UCSD-AML1 (cell line): ENCODE data around the gene XRCC3.
A peak's percentile ranks its signal among the peaks of the same experiment; 100 is the strongest.

ENCODE experiments used
- DNase-seq: peaks from one replicate; lab custom pipeline; 2025; ENCODE audit not compliant: unreplicated experiment; lab: John Stamatoyannopoulos, UW

Gene XRCC3

DNA sequence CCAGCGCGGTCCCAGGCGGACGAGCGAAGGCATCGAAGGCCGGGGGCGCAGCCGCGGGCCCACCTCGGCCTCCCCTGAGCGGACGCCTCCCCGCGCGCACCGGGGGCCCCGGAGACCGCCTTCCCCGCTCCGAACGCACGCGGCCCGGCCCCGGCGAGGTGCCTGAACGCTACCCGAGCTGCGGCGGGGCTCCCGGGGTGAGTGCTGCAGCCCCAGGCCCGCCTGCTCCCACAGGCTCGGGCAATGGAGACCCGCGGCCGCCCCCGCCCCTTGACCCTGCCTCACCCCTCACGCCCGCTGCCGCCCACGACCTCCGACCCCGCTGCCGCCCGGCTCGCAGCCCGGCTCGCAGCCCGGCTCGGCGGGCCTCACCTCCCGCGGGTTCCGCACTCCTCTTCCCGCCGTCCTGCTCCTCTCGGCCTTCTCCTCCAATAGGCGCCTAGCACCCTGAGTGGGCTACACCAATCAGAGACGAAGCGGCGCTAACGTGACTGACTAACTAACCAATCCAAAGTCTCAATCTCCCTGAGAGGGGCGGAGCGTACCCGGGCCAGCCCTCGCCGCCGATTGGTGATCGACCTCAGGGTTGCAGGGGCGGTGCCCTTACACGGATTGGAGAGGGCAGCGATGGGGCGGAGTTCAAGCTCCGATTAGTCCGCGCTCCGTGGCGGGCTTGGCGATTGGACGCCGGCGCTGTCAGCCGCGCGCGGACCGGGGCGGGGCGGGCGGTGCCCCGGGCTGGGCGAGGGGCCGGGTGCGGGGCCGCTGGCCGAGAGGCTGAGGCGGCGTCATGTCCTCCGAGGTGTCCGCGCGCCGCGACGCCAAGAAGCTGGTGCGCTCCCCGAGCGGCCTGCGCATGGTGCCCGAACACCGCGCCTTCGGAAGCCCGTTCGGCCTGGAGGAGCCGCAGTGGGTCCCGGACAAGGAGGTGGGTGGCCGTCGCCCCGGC, at the start of gene XRCC3, which contains the start of gene ZFYVE21:
XRCC3 (minus strand) TSS at position 400 of the 949 bp plus-strand sequence. CDS start 4,364 bp downstream, outside the sequence.
ZFYVE21 (plus strand) TSS at position 759 of the 949 bp plus-strand sequence; CDS start at position 791, 32 bp downstream.
- peak; percentile 100 for DNase-seq

DNA sequence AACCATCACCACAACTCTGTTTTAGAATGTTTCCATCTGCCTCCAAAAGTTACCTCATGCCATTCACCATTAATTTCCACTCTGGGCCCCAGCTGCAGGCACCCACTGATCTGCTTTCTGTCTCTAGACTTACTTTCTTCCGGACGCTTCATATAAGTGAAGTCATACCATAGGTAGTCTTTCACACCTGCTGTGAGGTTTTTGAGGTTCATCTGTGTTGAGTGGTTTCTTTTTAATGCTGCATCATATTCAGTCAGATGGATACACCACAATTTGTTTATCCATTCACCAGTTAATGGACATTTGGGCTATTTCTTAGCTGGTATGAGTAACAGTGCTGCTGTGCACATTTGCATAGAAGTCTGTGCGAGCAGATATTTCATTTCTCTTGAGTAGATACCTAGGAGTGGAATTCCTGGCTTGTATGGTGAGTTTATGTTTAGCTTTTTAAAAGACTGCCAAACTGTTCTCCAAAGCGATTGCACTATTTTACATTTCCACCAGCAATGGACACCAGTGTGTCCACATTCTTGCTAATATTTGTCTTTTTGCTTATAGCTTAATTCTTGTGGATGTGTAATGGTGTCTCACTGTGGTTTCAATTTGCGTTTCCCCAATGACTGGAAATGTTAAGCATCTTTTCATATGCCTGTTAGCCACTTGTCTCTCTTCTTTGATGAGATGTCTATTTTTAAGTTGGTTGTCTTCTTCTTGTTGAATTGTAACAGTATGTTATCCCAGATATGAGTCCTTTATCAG, 48.7 kb upstream of the XRCC3 start:
- no peak for DNase-seq

DNA sequence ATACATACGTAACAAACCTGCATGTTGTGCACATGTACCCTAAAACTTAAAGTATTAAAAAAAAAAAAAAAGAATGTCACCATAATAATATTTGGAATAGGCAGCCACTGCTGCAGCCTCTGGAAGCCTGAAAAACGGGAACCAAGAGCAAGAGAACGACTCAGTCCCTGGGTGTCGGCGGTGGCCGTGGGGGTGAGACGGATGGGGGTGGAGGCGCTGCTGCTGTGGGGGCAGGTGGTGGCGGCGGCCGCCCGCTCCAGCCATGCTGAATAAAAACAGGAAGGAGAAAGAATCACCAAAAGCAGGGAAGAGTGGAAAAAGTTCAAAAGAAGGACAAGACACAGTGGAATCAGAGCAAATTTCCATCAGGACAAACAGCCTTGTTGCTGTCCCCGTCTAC, 47.3 kb upstream of the XRCC3 start:
- DNase-seq = no peak

DNA sequence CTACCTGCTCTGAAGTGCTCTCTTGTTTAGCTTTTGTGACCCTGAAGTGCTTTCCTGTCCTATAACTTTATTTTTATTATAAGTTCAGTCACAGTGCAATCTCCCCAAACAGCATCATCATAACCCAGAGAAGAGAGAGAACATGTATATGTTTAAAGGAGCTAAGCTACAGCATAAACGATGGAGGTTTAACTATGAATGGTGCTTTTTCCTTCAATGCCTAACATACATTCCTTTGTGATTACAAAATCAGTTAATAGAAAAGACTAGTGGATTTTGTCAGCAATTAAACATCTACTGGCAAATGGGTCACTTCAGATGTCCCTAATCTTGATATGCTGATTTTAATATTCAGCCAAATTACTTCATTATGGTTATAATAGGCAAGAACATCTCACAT, 46.8 kb upstream of the XRCC3 start:
- DNase-seq = no peak

DNA sequence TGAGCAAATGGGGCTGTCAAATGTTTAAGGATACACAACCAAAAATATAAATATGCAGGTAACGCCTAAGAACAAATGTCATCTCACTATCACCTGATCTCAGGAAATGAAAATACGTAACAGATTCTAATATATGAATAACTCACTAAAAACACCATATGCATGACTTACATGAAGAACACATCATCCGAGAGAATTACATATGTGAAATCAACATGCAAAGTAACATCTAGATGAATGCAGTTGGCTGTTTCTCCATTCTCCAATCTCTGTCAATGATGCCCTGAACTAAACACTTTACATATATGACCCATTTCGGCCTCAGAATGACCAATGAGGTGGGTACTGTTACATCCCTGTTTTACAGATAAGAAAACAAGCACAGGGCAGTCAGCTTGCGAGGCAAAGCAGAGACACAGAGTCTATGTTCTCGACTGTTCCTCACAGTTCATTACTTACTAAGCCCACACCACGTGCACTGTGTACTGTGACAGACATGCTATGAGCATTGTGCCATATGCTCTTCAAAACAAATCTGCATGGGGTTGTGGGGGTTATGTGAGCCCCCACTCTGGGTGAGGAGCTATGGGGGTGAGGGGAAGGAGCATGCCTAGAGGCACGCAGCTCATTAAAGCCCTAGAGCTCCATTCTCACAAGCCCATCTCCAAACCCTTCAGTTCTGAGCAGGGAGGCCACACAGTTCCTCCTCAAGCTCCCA, 43.0 kb upstream of the XRCC3 start:
- no peak for DNase-seq

DNA sequence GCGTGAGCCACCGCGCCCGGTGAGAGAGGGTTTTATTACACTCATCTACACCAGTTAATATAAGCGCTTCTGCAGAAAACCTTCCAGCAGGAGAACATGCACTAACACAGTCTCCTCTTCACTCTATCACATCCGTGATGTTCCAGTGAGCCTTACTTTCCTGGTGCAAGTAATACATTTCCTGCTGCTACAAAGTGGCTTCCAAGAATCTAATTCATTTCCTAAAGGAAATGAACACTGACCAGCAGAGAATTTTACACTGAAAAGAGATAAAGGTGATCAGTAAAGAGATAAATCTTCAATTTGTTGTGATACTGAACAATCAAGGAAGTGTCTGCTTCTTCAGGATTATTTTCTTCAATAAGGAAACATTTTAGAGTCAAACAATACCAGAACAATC, 39.8 kb upstream of the XRCC3 start:
- no peak for DNase-seq

DNA sequence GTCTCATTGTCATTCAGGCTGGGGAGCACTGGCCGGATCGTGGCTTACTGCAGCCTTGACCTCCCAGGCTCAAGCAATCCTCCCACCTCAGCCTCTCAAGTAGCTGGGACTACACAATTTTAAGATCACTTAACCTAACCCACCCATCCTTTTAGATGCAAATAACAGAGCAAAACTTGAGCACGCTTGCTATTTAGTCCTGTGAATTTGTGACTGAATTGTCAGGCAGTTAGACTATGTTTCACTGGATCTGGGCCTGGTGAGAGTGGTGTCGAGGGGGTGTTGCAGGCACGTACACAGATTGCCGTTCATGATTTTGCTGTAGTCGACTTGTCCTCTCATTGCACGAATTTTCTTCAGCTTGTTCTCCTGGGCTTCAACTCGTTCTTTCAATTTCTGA, 38.5 kb upstream of the XRCC3 start:
- DNase-seq = no peak

DNA sequence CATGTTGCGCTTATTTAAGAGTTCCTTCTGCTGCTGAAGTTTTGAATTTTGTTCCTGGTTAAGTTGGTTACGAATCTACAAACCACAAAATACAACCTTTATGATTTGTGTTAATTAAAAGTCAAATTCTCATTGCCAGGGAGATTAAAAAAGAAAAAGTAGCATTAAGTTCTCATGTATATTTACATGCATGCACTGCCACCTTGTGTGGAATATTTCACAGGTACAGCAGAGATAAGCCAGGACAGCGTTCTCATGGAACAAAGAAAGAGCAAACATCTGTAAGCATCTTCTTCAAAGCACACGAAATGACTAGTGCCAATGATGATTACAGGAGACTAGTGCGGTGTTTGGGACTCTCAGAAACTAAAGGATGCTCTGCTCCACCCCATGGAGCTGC, 34.6 kb upstream of the XRCC3 start:
- DNase-seq = no peak

DNA sequence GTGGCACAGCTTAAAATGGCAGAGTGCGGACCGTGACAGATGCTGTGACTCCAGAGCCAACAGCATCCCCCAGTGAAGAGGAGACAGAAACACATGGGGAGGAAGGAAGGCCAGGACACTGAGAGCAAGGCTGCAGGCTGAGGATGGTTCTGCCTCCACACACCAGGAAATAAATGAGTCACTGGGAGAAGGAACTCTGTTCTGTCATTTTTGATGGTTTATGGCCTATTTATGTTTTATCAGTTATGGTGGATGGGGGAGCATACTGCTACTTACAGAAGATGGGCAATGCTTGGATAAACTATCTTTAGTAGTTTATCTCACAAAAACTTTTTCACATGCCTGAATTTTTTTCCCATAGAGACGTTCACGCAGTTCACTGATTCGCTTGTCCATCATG, 34.2 kb upstream of the XRCC3 start:
- no peak for DNase-seq

DNA sequence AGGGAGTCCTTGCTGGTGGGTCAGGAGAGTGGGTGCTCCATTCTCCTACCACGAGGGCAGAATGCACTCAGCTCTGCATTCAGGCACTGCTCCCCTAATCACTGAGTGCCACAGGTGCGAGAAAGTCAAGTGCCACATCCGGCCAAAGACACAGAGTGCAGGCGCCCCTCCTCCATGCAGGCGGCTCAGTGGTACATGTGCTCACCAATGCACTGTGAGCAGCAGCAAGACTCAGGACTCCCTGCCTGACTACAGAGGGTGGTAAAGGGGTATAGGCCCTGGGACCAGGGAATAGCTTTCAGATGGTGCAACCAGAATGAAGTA, 33.2 kb upstream of the XRCC3 start:
- DNase-seq = no peak

DNA sequence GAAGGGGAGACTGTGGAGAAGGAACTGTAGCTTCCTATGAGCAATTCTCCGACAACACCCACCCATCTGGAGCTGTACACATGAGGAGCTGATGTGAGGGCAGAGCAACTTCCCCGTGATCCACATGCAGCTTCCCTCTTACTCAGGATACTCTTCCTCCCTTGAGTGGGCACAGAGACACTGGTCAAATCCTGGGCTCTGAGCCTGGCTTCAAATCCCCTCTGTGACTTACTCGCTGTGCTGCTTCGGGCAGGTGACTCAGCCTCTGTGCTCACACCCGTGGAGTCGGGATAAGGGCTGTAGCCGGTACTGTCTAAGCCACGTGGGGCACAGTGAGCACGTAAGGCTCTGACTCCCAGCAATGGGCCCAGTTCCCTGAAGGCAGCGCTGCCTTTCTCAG, 31.4 kb upstream of the XRCC3 start:
- no peak for DNase-seq

DNA sequence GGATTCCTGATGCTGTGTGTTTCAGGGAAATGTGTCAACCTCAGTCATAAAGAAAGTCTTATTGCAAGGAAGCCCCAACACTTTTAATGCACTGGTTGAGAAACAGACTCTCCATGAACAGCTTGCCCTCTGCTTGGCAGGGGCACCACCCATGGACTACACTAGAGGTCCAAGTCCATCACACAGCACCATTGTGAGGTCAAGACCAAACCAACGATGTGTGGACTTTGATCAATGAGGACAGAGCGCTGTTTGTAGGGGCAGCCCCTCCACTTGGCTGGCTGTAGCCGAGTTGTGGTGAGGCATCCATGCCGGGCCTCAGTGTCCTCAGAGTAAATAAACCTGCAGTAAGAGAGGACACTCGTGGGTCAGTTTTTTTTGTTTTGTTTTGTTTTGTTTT, 30.2 kb upstream of the XRCC3 start:
- no peak for DNase-seq

DNA sequence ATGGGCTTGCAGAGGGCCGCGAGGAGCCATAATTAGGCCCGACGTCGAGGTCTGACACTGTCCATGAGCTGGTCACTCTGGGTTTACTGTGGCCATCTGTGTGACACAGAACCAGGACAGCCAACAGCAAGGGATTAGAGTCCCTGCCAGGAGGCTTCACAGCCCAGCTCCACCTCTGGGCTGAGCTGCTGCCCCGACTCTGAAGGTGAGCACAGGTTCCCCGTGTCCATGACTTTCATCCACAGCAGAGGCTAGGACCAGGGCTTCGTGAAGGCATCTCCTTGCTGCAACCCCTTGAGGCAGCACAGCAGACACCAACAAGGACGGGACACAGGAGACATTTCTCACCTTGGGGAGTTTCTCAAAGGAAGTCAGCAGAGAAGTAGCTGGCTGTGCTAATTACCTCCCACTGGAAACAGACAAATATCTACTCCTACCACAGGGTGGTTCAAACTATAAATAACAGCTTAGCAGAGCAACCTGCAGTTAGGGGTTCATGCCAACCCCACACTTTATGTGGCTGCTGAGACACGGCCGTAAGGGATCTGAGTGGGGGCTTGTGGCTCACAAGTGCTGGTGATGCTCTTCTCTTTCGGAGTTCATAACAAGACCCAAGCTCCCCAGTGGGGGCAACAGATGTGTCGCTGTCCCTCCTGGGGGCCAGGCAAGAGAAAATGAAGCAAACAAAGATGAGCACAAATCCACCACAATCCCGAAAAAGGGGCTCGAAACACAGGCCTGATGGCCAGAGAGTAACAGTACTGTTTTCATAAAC, 29.6 kb upstream of the XRCC3 start:
- DNase-seq = no peak

DNA sequence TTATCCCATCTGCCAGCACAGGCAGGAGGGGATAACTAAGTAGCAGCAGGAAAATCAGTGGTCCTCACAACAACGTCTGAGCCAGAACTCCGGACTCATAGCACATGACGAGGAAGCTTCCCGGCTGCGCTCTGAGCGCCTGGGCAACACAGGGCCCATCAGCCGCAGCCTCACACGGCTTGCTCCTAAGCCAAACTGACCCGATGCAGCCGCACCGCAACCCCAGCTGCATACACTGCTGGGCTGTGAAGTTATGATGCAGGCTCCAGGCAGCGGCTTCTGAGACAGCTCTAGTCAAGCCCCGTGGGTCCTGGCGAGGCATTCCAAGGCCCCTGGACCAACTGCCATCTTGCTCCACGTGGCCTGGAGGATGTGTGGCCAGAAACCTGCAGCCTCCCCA, 28.4 kb upstream of the XRCC3 start:
- DNase-seq = no peak

DNA sequence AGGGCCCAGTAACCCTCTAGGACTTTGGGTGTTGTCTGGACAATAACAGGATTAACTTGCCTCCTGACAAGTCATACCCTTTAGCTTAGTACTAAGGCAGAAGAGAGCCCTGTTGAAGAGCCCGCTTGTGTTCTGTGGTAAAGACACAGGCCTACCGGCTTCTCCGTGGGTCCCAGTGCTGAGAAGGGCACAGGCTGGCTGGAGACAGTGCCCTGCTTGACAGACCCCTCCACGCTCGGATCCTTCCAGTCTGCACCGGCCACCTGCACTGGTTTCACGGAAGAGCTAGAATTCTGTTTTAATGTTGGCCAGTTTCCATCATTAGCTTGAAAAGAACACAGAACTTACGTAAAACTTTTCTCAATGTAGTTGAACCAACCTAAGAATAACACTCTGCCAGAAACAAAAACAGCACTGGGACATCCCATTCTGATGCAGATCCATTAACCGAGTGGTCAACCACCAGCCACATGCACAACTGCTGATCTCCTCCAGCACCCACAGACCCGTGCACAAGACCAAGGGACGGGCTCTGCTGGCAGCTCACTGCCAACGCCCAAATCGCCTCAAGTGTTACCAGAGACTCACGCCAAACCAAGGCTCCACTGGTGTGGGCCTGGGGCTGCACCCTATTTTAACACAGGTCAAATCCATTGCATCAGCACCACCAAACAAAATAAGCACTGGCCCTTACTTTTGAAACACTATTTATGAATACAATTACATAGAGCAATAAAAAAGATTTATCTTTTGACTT, 27.4 kb upstream of the XRCC3 start:
- DNase-seq = no peak

DNA sequence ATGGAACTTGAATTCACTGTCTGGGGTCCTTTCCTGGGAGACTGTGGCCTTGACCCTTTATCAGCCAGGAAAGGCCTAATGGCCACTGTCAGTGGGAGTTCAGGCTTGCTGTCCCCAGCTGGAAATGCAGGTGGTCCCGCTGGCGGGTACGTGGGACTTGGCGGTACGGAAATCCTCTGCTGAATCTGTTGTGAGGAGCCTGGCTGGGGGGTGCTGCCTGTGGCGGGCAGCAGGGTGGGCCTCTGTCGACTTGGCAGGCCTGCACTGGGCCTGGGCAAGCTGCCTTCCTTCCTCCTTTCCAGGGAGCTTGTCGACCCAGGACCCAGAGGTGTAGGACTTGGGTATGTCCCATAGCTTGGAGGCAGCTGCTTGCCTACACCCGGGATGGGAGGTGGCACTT, 26.6 kb upstream of the XRCC3 start:
- no peak for DNase-seq

DNA sequence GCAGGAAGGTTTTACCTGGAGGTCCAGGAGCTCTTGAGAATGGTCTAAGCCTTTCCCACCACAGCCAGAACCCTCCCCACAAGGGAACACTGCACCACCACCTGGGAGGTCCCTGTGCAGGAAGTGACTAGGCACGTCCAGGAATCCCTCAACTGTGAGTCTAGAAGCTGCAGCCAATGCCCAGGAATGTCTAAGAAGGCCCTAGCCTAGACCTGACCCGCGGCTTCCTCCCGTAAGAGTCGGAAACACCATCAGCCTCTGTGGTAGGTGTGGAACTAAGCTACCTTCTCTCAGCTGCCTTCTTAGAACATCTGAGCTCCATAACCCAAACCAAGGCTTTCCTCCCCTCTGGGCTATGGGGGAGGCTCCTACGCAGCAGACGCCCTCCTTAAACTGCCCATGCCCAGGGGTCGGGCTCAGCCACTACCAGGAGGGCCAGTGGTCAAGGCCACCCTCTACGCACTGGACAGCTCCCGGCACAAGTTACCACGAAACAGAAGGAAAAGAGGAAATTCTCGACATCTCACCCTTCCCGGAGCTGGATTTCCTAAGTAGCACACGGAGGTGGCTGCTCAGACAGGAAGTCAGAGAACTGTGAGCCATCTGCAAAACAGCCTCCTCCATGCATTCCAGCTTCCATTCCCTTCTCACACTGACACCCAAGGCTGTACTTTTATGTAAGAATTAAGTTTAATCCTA, 25.9 kb upstream of the XRCC3 start:
- no peak for DNase-seq

DNA sequence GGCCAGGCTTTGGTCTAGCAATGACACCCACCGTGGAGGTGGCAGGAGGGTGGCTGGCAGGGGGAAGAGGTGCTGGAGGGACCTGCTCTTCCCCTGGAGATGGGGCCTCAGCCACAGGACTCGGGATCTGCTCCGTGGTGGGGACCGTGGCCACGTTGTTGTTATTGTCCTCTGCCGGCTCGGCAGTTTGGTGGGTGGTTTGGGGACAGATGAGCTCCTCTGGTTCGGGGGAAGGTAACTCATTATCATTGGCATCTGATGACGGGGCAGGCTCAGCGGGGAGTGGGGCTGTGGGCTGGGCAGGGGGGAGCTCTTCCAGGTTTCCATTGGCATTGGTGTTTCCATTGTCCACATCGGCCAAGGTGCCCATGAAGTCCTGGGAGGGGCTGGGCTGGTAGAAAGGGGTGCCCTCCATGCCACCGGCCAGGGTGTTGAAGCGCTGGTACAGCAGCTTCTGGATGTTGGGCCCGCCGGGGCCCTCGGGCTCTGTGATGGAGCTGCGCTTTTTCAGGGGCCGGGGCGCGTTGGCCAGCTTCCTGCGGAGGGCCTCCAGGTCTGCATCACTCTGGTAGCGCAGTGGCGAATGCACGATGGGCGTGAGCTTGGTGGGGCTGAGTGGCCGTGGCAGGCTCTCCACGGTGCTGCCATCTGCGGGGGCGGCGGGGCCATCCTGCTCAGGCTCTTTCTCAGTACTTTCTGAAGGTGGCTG, 24.7 kb upstream of the XRCC3 start:
- DNase-seq = no peak

DNA sequence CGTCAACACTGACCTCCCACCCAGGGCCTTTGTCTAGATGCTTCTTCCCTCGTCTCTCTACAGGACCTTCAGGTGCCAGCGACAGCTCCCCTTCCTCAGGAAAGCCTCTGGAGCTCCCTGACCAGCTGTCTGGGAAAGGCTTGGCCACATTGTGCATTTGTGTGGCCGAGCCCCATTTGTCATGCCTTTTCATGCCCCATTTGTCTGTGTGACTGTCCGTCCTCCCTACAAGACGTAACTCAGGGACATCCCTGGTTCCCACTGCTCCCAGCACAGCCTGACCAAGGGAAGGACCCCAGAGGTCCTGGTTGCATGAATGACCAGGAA, 24.2 kb upstream of the XRCC3 start:
- no peak for DNase-seq
